Esophagus muscularis mucosa (tissue), 3 donors: ENCODE data around the gene P2RY1.
"Not testable (repeated sequence)": the region's sequence is repeated elsewhere in the genome, so short reads cannot be mapped to it uniquely, and the experiment has no call there.

Experiments
- CTCF ChIP-seq, 3 experiments: fragments of 200-600 bp in 2 of 3; fragments of 450-650 bp in 1 of 3; sonication (generic) in 2 of 3; IDR thresholded peaks; one replicate each; pipeline ENCODE4 v1.5.1; 2017 to 2019; ENCODE audit warnings: antibody characterized with exemption in 3 of 3, mild to moderate bottlenecking in 2 of 3, moderate library complexity in 1 of 3
- POLR2A ChIP-seq: fragments of 450-650 bp; IDR thresholded peaks from one replicate; pipeline ENCODE4 v1.6.1; 2017; ENCODE audit warnings: antibody characterized with exemption, moderate library complexity, mild to moderate bottlenecking, low read depth

- not testable (repeated sequence) for TF ChIP-seq CTCF (IDR thresholded peaks at IDR 0.05); POLR2A
These were observed 12.7 kb downstream of the P2RY1 start for GRCh38 chr3:152847599-152847998.
